Fibroblast of lung (primary cell): Measurements from ENCODE around the gene FRMD1. TPM values are rescaled to one million over a fixed set of nuclear protein-coding genes. Genes with fewer than 3 reads are reported as not detected.

Source experiments
- DNase-seq, 2 donors: peaks; one replicate each; pipeline versions ENCODE4 v3.0.0 to v3.0.0-alpha.2; 2010; ENCODE audit warnings: low read depth in 2 of 2
- H2AFZ ChIP-seq: 2 replicates; pipeline ENCODE4 v1.5.1; 2012; ENCODE audit warnings: low read length, control low read depth, inconsistent platforms
- H3K27ac ChIP-seq: 2 replicates; pipeline ENCODE4 v1.5.1; 2011; ENCODE audit warnings: low read length, control low read depth; ENCODE audit not compliant: insufficient read depth
- H3K27me3 ChIP-seq: 2 replicates; pipeline ENCODE4 v1.5.1; 2011; ENCODE audit warnings: mild to moderate bottlenecking, low read length; ENCODE audit not compliant: control insufficient read depth, insufficient read depth
- H3K36me3 ChIP-seq: 2 replicates; pipeline ENCODE4 v1.5.1; 2011; ENCODE audit warnings: low read length; ENCODE audit not compliant: control insufficient read depth, insufficient read depth
- H3K4me1 ChIP-seq: 2 replicates; pipeline ENCODE4 v1.5.1; 2011; ENCODE audit warnings: low read length; ENCODE audit not compliant: control insufficient read depth, insufficient read depth; ENCODE audit errors: extremely low read depth
- H3K4me2 ChIP-seq: 2 replicates; pipeline ENCODE4 v1.5.1; 2011; ENCODE audit warnings: low read length, control low read depth; ENCODE audit not compliant: insufficient read depth; ENCODE audit errors: extremely low read depth
- H3K4me3 ChIP-seq, 4 experiments: fragments of 200-600 bp in 1 of 4; sonication (generic) in 1 of 4; replicated peaks in 1 of 4; 2 replicates each; pipeline ENCODE4 v1.5.1; 2011 to 2016; ENCODE audit warnings: low read length in 4 of 4, low read depth in 3 of 4, mild to moderate bottlenecking in 3 of 4, control low read depth in 2 of 4, inconsistent platforms in 1 of 4, mixed read lengths in 1 of 4; ENCODE audit not compliant: insufficient read depth in 1 of 4; ENCODE audit errors: control extremely low read depth in 1 of 4
- H3K79me2 ChIP-seq: 2 replicates; pipeline ENCODE4 v1.5.1; 2012; ENCODE audit warnings: mild to moderate bottlenecking, low read length, inconsistent platforms; ENCODE audit not compliant: control insufficient read depth, insufficient read depth
- H3K9ac ChIP-seq: 2 replicates; pipeline ENCODE4 v1.5.1; 2011; ENCODE audit warnings: mild to moderate bottlenecking, low read length, control low read depth; ENCODE audit not compliant: insufficient read depth
- H3K9me3 ChIP-seq: 2 replicates; pipeline ENCODE4 v1.5.1; 2012; ENCODE audit warnings: low read depth, low read length; ENCODE audit not compliant: control insufficient read depth, insufficient read depth
- H4K20me1 ChIP-seq: 2 replicates; pipeline ENCODE4 v1.5.1; 2011; ENCODE audit warnings: low read length; ENCODE audit not compliant: control insufficient read depth, insufficient read depth; ENCODE audit errors: extremely low read depth
- CTCF ChIP-seq, 2 donors: IDR thresholded peaks in 1 of 2; conservative IDR thresholded peaks in 1 of 2; 1 replicate in 1 of 2; 2 replicates in 1 of 2; pipeline ENCODE4 v1.5.1; 2011 to 2012; ENCODE audit warnings: low read length in 2 of 2, control low read depth in 1 of 2, inconsistent platforms in 1 of 2, low read depth in 1 of 2, mild to moderate bottlenecking in 1 of 2
- EZH2 ChIP-seq: IDR thresholded peaks from 2 replicates; pipeline ENCODE4 v1.5.1; 2012; ENCODE audit warnings: low read length, control low read depth, mild to moderate bottlenecking; ENCODE audit errors: missing control alignments
- polyA plus RNA-seq, 2 donors: library from polyadenylated mRNA; depleted of rRNA in 1 of 2; stranded (reverse) in 1 of 2; unstranded in 1 of 2; fragments of >200 nt; gene quantifications; 2 replicates each; pipeline ENCODE4 v1.2.1, GENCODE V29; 2011 to 2012; ENCODE audit warnings: missing spikeins in 1 of 2
- total RNA-seq: library from RNA; depleted of rRNA; stranded (reverse); fragments of >200 nt; gene quantifications from 2 replicates; pipeline ENCODE4 v1.2.1, GENCODE V29; 2014

Gene FRMD1
- total and polyA plus RNA-seq, 2 donors (not counting 1 experiment from before 2014, with no cell fraction given) = not detected

- TF ChIP-seq CTCF (conservative IDR thresholded peaks at IDR 0.05 in 1 of 2, IDR thresholded peaks at IDR 0.05 in 1 of 2; ENCODE audit: low read depth in 1 of 2, low read length in 2 of 2) (no peak), EZH2 (no peak)
- no peak overlapping the region for H3K9ac ChIP-seq
- no peaks in the 10 kb centered on the region for H3K36me3 ChIP-seq
- H3K27me3 ChIP-seq = no peaks in the 10 kb centered on the region
- H3K4me1 ChIP-seq = no peaks in the 10 kb centered on the region
- H3K4me3 ChIP-seq = no peak overlapping the region
- no peak overlapping the region for H3K4me2 ChIP-seq
- no peaks in the 10 kb centered on the region for H3K79me2 ChIP-seq
- H3K27ac ChIP-seq = no peak overlapping the region
- DNase-seq = no peak
- H3K9me3 ChIP-seq = no peaks in the 10 kb centered on the region
- H2AFZ ChIP-seq = no peak overlapping the region
- no peaks in the 10 kb centered on the region for H4K20me1 ChIP-seq
These were observed 15.6 kb downstream of the FRMD1 start for GRCh38 chr6:168063431-168063830.

- DNase-seq = no peak
These were observed 16.4 kb downstream of the FRMD1 start for GRCh38 chr6:168062346-168063289.

More at GRCh38 chr6:168062346-168063289, 16.4 kb downstream of the FRMD1 start:
- Histone ChIP-seq H3K4me3 (no peak overlapping the region), H2AFZ (no peak overlapping the region), H3K79me2 (no peaks in the 10 kb centered on the region), H3K36me3 (no peaks in the 10 kb centered on the region), H4K20me1 (no peaks in the 10 kb centered on the region), H3K4me1 (no peaks in the 10 kb centered on the region), H3K27ac (no peak overlapping the region), H3K9ac (no peak overlapping the region), H3K27me3 (no peaks in the 10 kb centered on the region), H3K4me2 (no peak overlapping the region), H3K9me3 (no peaks in the 10 kb centered on the region)
- TF ChIP-seq EZH2 = no peak
- TF ChIP-seq CTCF (conservative IDR thresholded peaks at IDR 0.05 in 1 of 2, IDR thresholded peaks at IDR 0.05 in 1 of 2; ENCODE audit: low read depth in 1 of 2, low read length in 2 of 2) = no peak
